ENCODE data around the gene RAP1GAP.
"Not testable (repeated sequence)": the region's sequence is repeated elsewhere in the genome, so short reads cannot be mapped to it uniquely, and the experiment has no call there.

Gene RAP1GAP

GRCh38 chr1:21677168-21677567 is 8.0 kb upstream of the RAP1GAP start:
- DNase-seq (ENCODE audit: low spot score), result no peak

- no peak for DNase-seq (ENCODE audit: low spot score)
These were observed 5.8 kb upstream of the RAP1GAP start for GRCh38 chr1:21674957-21675356.

DNA sequence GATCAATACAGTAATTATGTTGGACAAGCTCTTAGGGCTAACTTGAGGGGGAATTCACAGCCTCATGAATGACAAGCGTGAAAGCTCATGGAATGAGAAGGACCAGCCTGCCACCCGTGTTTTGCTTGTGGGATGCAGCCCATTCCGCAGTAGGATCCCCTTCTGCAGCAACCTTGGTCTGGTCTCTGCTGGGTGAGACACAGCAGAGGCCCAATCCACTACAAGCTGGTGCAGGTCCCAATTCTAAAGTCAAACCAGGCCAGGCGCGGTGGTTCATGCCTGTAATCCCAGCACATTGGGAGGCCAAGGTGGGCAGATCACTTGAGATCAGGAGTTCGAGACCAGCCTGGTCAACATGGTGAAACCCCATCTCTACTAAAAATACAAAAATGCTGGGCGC is 4.7 kb upstream of the RAP1GAP start:
- not testable (repeated sequence) for DNase-seq (ENCODE audit: low spot score)

DNA sequence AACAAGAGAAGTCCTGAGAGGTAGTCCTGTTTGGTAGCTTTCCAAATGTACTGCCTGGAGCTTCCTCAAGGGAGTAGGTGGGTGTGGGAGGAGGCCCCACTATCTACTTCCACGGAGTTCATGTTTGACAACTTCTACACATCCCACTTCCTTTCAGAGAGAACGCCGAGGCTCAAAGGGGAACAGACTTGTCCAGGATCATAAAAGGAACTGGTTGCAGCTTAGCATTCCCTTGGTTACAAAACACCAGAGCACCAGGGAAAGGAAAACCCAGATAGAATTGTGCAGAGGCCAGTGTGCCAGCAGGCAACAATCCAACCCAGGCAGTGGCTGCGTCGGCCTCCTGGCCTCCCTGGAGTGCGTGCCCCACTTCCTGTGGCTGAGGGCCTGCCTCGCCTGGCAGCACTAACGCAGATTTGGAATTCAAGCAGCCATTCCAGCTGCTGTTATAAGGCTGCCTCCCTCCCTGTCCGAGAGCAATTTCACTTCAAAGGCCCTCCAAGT is 4.2 kb upstream of the RAP1GAP start:
- DNase-seq (ENCODE audit: low spot score), result no peak

DNA sequence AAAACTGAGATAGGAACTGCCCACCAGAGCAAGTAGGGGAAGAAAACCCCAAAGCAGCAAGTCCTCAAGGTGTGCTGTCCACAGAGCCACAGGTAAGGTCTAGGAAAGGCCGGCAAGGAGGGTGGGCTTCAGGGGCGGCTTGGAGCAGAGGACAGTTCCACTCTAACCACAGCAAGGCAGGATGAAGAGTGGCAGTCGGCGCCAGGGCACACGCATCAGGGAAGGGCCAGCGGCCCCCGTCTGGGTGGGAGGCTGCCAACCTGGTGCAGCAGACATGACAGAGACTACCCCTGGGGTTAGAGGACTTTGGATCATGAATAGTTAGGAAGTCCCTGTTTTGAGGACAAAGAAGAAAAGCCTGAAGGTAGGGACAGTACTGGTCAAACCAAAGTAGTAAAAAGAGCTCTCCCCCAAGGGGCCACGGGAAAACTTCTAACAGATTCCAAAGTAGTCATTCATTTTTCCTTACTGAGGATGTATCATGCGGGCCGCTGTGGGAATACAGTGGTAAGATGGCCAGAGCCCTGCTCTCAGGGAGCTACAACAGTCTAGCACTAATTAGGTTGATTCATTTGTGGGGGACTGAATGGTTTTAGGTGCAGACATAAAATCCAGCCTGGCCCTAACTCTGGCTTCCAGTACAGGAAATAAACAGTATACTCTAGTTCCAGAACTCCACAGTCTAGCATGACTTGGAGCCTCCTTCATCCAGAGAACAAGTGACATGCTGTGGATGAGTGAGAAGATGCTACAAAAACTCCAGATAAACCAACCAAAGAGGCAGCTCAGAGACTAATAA is 3.5 kb upstream of the RAP1GAP start:
- DNase-seq (ENCODE audit: low spot score), result no peak

DNA sequence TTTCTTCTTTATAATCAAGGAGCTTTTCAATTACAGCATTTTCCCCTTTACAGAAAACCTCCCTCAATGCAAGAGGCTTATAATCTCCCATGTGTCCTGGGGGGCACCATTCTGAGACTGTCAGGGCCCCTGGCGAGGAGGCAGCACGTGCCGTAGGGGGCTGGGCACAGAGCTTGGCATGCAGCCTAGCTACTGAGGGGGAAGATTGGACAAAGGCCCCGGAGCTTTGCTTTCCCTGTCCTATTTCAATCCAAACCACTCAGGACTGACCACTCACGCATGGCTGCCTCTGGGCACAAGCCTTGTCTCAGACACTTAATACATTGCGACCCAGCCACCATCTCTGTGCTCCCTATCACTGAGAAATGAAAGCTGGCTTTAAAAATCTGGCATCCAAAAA is 2.8 kb upstream of the RAP1GAP start:
- DNase-seq (ENCODE audit: low spot score), result no peak

DNA sequence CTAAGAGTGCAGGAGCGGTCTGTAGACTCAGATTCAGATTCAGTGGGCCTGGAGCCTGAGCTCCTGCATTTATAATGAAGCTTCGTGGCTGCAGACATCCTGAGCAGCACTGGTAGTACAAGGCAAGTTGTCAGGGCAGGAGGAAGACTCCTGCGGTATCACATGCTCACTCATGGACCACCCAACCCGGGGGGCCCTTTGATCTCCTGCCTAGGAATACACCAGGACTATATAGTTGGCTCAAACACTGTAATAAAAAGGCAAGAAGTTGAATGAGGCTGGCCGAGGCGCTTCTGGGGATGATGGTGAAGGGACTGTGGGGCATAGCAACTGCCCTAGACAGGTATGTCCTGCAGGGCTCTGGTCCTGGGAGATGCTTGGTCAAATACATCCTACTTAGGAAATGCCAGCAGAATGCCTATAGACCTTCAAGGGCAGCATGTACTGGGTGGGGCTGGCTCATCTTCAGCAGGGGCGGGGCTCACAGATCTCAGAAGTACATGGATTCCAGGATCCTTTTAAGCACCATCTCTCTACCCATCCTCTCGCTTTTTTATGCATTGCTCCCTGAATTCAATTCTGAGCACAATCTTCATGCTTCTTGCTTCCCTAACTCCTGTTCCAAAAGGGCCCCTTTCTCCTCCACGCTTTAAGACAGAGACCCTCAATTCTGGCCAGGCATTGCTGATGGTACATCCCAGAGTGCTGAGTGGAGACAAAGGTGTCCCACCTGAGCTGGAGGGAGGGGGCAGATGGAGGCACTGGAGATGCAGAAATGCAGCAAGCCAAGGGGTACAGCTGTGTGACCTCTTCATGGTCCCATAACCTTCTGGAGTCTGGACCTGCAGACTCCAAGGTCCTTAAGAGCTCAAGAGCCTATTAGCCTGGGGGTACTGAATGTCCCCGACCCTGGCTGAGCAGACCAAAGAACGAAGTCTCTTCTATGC is 2.1 kb upstream of the RAP1GAP start:
- DNase-seq (ENCODE audit: low spot score), result no peak

GRCh38 chr1:21670059-21670881 is 1.1 kb upstream of the RAP1GAP start:
- no peak for DNase-seq (ENCODE audit: low spot score)

DNA sequence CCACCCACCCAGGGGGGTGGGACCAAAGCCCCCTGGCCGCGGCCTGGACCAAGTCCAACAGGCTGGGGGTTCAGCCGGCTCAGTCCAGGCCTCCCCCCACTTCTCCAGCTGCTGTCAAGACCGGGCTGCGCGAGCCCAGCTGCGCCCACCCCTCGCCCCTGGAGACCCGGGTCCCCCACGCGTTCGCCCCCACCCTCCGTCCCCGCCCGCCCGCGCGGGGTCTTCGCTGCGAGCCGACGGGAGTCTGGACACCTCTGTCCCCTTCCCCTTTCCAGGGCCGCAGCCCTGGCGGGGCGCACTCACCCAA is 253 bp downstream of the RAP1GAP start:
- no peak for DNase-seq (ENCODE audit: low spot score)

- DNase-seq (ENCODE audit: low spot score), result no peak
These were observed 766 bp downstream of the RAP1GAP start for GRCh38 chr1:21668232-21668950.

GRCh38 chr1:21667348-21668231 is 1.6 kb downstream of the RAP1GAP start:
- no peak for DNase-seq (ENCODE audit: low spot score)

GRCh38 chr1:21666576-21667320 is 2.4 kb downstream of the RAP1GAP start:
- no peak for DNase-seq (ENCODE audit: low spot score)

DNA sequence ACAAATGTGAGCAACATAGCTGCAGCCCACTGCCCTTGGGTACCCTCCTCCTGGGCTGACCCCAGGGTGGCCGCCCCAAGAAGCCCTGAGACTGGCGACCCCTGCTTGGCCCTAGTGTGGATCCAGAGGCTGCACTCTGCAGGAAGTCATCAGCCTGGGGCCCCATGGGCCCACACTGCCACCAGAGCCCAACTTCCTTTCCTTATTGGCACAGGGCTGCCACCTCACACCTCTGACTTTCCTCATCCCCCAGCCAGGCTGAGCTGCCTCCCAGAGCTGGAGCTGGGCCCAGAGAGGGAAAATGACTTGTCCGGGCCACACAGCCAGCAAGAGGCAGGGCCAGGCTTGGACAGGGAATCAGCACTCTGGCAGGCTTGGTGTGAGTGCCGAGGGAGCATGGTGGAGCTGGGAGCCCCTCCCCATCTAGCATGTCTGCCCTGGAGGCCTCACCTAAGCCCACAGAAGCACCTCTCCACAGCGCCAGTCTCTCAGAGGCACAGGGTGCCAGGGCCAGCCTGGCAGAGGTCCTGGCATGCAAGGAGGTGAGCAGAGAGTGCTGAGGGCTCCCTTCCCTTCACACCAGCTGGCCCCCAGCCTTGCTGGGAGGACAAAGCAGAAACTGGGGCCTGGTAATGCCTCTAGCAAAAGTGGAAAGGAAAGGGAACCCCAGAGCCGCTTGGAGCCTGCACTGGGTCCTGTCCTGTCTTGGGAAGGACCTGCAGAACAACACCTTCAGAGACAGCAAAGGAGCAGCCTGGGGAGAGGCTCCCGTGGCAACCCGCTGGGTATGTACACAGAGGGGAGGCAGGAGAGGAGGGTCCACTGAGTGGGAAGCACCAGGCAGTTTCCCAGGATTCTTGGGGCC is 3.2 kb downstream of the RAP1GAP start:
- no peak for DNase-seq (ENCODE audit: low spot score)

- DNase-seq (ENCODE audit: low spot score), result no peak
These were observed 4.2 kb downstream of the RAP1GAP start for GRCh38 chr1:21664806-21665588.

- no peak for DNase-seq (ENCODE audit: low spot score)
These were observed 5.0 kb downstream of the RAP1GAP start for GRCh38 chr1:21663951-21664805.

DNA sequence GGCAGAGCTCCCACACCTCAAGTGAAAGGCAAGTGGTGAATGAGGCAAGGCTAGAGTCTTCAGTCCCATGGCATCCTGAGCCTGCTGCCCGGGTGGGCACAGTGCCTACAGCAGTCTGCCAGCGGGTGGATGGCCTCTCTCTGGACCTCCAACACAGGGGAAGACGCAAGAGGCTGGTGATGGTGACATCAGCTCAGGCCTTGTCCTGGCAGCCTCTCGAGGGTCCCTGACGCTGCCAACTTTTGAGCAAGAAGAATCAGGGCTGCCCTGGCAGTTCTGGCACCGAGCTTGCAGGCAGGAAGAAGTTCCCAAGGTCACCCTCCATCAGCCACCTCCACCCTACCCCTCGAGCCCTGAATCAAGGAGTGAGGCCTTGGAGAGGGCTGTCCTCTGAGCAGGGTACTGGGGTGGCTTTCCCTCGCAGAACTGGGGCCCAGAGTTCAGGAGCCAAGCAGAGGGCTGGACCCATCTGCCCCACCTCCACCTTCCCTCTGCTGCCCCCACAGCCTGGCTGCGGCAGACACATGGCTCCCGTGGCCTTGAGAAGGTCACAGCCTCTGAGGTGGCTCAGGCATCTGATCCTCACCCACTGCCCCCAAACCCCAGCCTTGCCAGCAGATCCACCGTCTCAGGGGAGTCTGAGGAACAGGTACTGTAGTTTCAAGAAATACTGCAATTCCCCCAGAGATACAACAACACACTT is 5.8 kb downstream of the RAP1GAP start:
- no peak for DNase-seq (ENCODE audit: low spot score)

Measured in activated CD4-positive, alpha-beta T cell treated with anti-CD3 and anti-CD28 coated beads, Interleukin-2, Interleukin-4, amounts not matched to agents 100 ng/mL and 50 ng/mL, durations not matched to agents 16 hours and 8 hours (primary cell).